HepG2 (cell line): ENCODE measurements around the gene UQCRHL. TPM values are rescaled to one million over a fixed set of nuclear protein-coding genes. Genes with fewer than 3 reads are reported as not detected.

Source experiments
- JARID2 ChIP-seq: sonication (generic); formaldehyde crosslinking; IDR thresholded peaks from 2 replicates; pipeline ENCODE4 v1.8.1; 2023; ENCODE audit warnings: missing genetic modification reagents, inconsistent platforms; ENCODE audit not compliant: insufficient replicate concordance
- TCF12 ChIP-seq, 2 experiments: fragments of 450-650 bp in 1 of 2; sonication (generic) in 1 of 2; formaldehyde crosslinking in 1 of 2; IDR thresholded peaks; 2 replicates each; pipeline versions ENCODE4 v1.6.1 to v1.8.0; 2017 to 2022; ENCODE audit warnings: antibody characterized with exemption in 1 of 2, mild to moderate bottlenecking in 1 of 2, missing genetic modification reagents in 1 of 2, moderate library complexity in 1 of 2
- TEAD3 ChIP-seq: optimal IDR thresholded peaks from 2 replicates; pipeline ENCODE3; 2016; ENCODE audit warnings: borderline replicate concordance
- ZEB1 ChIP-seq: IDR thresholded peaks from 2 replicates; pipeline ENCODE4 v1.6.1; 2012; ENCODE audit warnings: mild to moderate bottlenecking, low read depth, inconsistent platforms; ENCODE audit not compliant: insufficient replicate concordance
- ZNF230 ChIP-seq: sonication (generic); formaldehyde crosslinking; IDR thresholded peaks from 2 replicates; pipeline ENCODE4 v1.4.0; 2020; ENCODE audit warnings: mild to moderate bottlenecking, missing genetic modification reagents
- ZNF564 ChIP-seq: sonication (generic); formaldehyde crosslinking; IDR thresholded peaks from 2 replicates; pipeline ENCODE4 v1.8.1; 2023; ENCODE audit warnings: mild to moderate bottlenecking, missing genetic modification reagents
- polyA plus RNA-seq, 8 experiments: library from polyadenylated mRNA; depleted of rRNA in 3 of 8; stranded (reverse) in 7 of 8; unstranded in 1 of 8; fragments of >200 nt; fragmentation: Illumina TruSeq in 4 of 8; extraction: Trizol in 4 of 8; gene quantifications; 2 replicates each; pipeline versions ENCODE4 v1.2.1 to v1.2.3, GENCODE V29; 2011 to 2016; ENCODE audit warnings: low read depth in 4 of 8, missing spikeins in 1 of 8, mixed read lengths in 1 of 8; ENCODE audit not compliant: insufficient read depth in 1 of 8
- total RNA-seq, 5 experiments: library from RNA; depleted of rRNA; stranded (reverse); fragments of >200 nt; fragmentation: Illumina TruSeq; extraction: Trizol; gene quantifications; 2 replicates each; pipeline ENCODE4 v1.2.3, GENCODE V29; 2016; ENCODE audit warnings: low read depth in 1 of 5
- TF ChIP-seq, protein P1 (sequence below): IDR thresholded peaks from 2 replicates; pipeline ENCODE4 v1.4.0; 2020; ENCODE audit warnings: mild to moderate bottlenecking, missing genetic modification reagents
- TF ChIP-seq, protein P2 (sequence below): sonication (generic); formaldehyde crosslinking; IDR thresholded peaks from 2 replicates; pipeline ENCODE4 v1.8.0; 2022; ENCODE audit warnings: mild to moderate bottlenecking, missing genetic modification reagents; ENCODE audit not compliant: insufficient replicate concordance
- TF ChIP-seq, protein P3 (sequence below): sonication (generic); formaldehyde crosslinking; IDR thresholded peaks from 2 replicates; pipeline ENCODE4 v1.8.0; 2023; ENCODE audit warnings: mild to moderate bottlenecking, missing genetic modification reagents
- TF ChIP-seq, protein P4 (sequence below): sonication (generic); formaldehyde crosslinking; IDR thresholded peaks from 2 replicates; pipeline ENCODE4 v1.4.0; 2020; ENCODE audit warnings: mild to moderate bottlenecking, missing genetic modification reagents
- TF ChIP-seq, protein P5 (sequence below): sonication (generic); formaldehyde crosslinking; IDR thresholded peaks from 2 replicates; pipeline ENCODE4 v1.8.0; 2022; ENCODE audit warnings: missing genetic modification reagents, mild to moderate bottlenecking, moderate library complexity, borderline replicate concordance
- TF ChIP-seq, protein P6 (sequence below): sonication (generic); formaldehyde crosslinking; IDR thresholded peaks from 2 replicates; pipeline ENCODE4 v1.4.0; 2020; ENCODE audit warnings: missing genetic modification reagents

Gene UQCRHL
- total and polyA plus RNA-seq, 2 of the 13 experiments (the other 11 are each of a cell fraction or from before 2014, with no cell fraction given): 1.8 to 2.3 TPM

DNA sequence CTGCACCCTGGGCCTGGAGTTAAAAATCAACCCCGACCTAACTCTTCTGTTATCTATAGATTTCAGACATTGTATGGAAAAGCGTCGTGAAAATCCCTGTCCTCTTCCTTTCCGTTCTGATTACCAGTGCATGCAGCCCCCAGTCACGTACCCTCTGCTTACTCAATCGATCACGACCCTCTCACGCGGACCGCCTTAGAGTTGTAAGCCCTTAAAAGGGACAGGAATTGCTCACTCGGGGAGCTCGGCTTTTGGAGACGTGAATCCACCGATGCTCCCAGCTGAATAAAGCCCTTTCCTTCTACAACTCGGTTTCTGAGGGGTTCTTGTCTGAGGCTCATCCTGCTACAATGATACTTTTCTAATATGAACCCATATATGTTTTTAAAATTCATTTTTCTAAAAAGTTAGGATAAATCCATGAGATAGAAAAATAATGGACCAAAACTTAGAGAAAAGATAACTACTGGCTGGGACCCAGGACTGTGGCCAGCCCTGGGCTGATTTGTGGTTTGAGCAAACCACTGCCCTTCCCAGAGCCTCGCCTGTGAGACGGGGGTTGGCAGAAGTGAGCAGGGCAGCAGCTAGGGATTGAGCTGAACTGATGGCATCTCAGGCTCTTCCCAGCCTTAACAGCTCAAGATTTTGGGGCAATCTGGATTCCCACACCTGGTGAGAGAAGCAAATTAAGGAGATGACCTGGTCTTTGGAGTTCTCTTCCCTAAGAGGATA is 5.0 kb downstream of the UQCRHL start (continued):
- TF ChIP-seq, protein P1, sequence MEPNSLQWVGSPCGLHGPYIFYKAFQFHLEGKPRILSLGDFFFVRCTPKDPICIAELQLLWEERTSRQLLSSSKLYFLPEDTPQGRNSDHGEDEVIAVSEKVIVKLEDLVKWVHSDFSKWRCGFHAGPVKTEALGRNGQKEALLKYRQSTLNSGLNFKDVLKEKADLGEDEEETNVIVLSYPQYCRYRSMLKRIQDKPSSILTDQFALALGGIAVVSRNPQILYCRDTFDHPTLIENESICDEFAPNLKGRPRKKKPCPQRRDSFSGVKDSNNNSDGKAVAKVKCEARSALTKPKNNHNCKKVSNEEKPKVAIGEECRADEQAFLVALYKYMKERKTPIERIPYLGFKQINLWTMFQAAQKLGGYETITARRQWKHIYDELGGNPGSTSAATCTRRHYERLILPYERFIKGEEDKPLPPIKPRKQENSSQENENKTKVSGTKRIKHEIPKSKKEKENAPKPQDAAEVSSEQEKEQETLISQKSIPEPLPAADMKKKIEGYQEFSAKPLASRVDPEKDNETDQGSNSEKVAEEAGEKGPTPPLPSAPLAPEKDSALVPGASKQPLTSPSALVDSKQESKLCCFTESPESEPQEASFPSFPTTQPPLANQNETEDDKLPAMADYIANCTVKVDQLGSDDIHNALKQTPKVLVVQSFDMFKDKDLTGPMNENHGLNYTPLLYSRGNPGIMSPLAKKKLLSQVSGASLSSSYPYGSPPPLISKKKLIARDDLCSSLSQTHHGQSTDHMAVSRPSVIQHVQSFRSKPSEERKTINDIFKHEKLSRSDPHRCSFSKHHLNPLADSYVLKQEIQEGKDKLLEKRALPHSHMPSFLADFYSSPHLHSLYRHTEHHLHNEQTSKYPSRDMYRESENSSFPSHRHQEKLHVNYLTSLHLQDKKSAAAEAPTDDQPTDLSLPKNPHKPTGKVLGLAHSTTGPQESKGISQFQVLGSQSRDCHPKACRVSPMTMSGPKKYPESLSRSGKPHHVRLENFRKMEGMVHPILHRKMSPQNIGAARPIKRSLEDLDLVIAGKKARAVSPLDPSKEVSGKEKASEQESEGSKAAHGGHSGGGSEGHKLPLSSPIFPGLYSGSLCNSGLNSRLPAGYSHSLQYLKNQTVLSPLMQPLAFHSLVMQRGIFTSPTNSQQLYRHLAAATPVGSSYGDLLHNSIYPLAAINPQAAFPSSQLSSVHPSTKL: peak; percentile 76
- TF ChIP-seq, protein P2, sequence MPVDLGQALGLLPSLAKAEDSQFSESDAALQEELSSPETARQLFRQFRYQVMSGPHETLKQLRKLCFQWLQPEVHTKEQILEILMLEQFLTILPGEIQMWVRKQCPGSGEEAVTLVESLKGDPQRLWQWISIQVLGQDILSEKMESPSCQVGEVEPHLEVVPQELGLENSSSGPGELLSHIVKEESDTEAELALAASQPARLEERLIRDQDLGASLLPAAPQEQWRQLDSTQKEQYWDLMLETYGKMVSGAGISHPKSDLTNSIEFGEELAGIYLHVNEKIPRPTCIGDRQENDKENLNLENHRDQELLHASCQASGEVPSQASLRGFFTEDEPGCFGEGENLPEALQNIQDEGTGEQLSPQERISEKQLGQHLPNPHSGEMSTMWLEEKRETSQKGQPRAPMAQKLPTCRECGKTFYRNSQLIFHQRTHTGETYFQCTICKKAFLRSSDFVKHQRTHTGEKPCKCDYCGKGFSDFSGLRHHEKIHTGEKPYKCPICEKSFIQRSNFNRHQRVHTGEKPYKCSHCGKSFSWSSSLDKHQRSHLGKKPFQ (CRISPR knock-in tag): no peak
- TF ChIP-seq, protein P3, sequence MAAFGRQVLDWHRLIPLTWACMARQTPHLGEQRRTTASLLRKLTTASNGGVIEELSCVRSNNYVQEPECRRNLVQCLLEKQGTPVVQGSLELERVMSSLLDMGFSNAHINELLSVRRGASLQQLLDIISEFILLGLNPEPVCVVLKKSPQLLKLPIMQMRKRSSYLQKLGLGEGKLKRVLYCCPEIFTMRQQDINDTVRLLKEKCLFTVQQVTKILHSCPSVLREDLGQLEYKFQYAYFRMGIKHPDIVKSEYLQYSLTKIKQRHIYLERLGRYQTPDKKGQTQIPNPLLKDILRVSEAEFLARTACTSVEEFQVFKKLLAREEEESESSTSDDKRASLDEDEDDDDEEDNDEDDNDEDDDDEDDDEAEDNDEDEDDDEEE: 0 out of 2 replicates have a peak, but pooled peaks have one; percentile 37
- TF ChIP-seq ZNF564 (CRISPR knock-in tag) (no peak), TEAD3 (peak; percentile 63), JARID2 (CRISPR knock-in tag) (no peak), ZEB1 (no peak), TCF12 (IDR thresholded peaks at IDR 0.05) (no peak), TCF12 (CRISPR knock-in tag; IDR thresholded peaks at IDR 0.05) (peak; percentile 91), ZNF230 (no peak)
- TF ChIP-seq, protein P4, sequence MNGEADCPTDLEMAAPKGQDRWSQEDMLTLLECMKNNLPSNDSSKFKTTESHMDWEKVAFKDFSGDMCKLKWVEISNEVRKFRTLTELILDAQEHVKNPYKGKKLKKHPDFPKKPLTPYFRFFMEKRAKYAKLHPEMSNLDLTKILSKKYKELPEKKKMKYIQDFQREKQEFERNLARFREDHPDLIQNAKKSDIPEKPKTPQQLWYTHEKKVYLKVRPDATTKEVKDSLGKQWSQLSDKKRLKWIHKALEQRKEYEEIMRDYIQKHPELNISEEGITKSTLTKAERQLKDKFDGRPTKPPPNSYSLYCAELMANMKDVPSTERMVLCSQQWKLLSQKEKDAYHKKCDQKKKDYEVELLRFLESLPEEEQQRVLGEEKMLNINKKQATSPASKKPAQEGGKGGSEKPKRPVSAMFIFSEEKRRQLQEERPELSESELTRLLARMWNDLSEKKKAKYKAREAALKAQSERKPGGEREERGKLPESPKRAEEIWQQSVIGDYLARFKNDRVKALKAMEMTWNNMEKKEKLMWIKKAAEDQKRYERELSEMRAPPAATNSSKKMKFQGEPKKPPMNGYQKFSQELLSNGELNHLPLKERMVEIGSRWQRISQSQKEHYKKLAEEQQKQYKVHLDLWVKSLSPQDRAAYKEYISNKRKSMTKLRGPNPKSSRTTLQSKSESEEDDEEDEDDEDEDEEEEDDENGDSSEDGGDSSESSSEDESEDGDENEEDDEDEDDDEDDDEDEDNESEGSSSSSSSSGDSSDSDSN: no peak
- TF ChIP-seq, protein P5, sequence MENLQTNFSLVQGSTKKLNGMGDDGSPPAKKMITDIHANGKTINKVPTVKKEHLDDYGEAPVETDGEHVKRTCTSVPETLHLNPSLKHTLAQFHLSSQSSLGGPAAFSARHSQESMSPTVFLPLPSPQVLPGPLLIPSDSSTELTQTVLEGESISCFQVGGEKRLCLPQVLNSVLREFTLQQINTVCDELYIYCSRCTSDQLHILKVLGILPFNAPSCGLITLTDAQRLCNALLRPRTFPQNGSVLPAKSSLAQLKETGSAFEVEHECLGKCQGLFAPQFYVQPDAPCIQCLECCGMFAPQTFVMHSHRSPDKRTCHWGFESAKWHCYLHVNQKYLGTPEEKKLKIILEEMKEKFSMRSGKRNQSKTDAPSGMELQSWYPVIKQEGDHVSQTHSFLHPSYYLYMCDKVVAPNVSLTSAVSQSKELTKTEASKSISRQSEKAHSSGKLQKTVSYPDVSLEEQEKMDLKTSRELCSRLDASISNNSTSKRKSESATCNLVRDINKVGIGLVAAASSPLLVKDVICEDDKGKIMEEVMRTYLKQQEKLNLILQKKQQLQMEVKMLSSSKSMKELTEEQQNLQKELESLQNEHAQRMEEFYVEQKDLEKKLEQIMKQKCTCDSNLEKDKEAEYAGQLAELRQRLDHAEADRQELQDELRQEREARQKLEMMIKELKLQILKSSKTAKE: peak; percentile 89
- TF ChIP-seq, protein P6, sequence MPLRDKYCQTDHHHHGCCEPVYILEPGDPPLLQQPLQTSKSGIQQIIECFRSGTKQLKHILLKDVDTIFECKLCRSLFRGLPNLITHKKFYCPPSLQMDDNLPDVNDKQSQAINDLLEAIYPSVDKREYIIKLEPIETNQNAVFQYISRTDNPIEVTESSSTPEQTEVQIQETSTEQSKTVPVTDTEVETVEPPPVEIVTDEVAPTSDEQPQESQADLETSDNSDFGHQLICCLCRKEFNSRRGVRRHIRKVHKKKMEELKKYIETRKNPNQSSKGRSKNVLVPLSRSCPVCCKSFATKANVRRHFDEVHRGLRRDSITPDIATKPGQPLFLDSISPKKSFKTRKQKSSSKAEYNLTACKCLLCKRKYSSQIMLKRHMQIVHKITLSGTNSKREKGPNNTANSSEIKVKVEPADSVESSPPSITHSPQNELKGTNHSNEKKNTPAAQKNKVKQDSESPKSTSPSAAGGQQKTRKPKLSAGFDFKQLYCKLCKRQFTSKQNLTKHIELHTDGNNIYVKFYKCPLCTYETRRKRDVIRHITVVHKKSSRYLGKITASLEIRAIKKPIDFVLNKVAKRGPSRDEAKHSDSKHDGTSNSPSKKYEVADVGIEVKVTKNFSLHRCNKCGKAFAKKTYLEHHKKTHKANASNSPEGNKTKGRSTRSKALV (CRISPR knock-in tag): no peak
